NCI-H1048 (cell line): ENCODE data around the gene CLCNKA.

Source experiments
- DNase-seq: peaks from one replicate; lab custom pipeline; 2025; lab: John Stamatoyannopoulos, UW

CLCNKA gene

GRCh38 chr1:16063226-16063829, 41.5 kb downstream of the CLCNKA start:
- DNase-seq: no peak

- no peak for DNase-seq
Measured at GRCh38 chr1:16063921-16064320, 42.1 kb downstream of the CLCNKA start.

- no peak for DNase-seq
Measured at GRCh38 chr1:16064536-16065268, 42.9 kb downstream of the CLCNKA start.

- no peak for DNase-seq
Measured at GRCh38 chr1:16065269-16065576, 43.4 kb downstream of the CLCNKA start.

- DNase-seq: no peak
Measured at GRCh38 chr1:16066245-16066644, 44.4 kb downstream of the CLCNKA start.

GRCh38 chr1:16067127-16067768, 45.4 kb downstream of the CLCNKA start:
- no peak for DNase-seq

- DNase-seq: no peak
Measured at GRCh38 chr1:16067933-16068332, 46.1 kb downstream of the CLCNKA start.

GRCh38 chr1:16068356-16069270, 46.8 kb downstream of the CLCNKA start:
- DNase-seq: no peak

- DNase-seq: no peak
Measured at GRCh38 chr1:16070640-16071355, 49.0 kb downstream of the CLCNKA start.

- DNase-seq: no peak
Measured at GRCh38 chr1:16071614-16072013, 49.8 kb downstream of the CLCNKA start.

- DNase-seq: no peak
Measured at GRCh38 chr1:16072095-16072494, 50.3 kb downstream of the CLCNKA start.

GRCh38 chr1:16072616-16073484, 51.0 kb downstream of the CLCNKA start:
- no peak for DNase-seq

GRCh38 chr1:16073490-16074119, 51.8 kb downstream of the CLCNKA start, which contains the start of gene FAM131C:
Gene FAM131C, minus strand, starts transcription at chr1:16073651. Its CDS starts 209 bp downstream, at chr1:16073442.
- DNase-seq: no peak

GRCh38 chr1:16074217-16074616, 52.4 kb downstream of the CLCNKA start:
- DNase-seq: no peak

GRCh38 chr1:16075337-16076030, 53.6 kb downstream of the CLCNKA start:
- no peak for DNase-seq

GRCh38 chr1:16076031-16076864, 54.4 kb downstream of the CLCNKA start:
- no peak for DNase-seq

GRCh38 chr1:16076865-16077238, 55.0 kb downstream of the CLCNKA start:
- no peak for DNase-seq

GRCh38 chr1:16077406-16078245, 55.8 kb downstream of the CLCNKA start:
- no peak for DNase-seq
